Measurements from ENCODE around the gene LTC4S. TPM values are rescaled to one million over a fixed set of nuclear protein-coding genes. Genes with fewer than 3 reads are reported as not detected.
A peak's percentile ranks its signal among the peaks of the same experiment; 100 is the strongest.

LTC4S gene
- total and polyA plus RNA-seq, 2 experiments from 2014 or later, result 5.8 to 10.1 TPM

DNA sequence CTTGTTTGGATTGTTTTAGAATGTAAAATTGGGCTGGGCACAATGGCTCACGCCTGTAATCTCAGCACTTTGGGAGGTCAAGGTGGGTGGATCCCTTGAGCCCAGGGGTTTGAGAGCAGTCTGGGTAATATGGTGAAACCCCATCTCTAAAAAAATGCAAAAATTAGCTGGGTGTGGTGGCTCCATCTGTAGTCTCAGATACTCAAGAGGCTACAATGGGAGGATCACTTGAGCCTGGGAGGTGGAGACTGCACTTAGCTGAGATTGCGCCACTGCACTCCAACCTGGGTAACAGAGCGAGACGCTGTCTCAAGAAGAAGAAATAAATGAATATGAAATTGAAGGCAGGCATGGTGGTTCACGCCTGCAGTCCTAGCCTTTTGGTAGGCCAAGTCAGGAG is 39.8 kb upstream of the LTC4S start:
- peak overlapping the region; percentile 73; the same call in 1 of the 2 replicates for H3K27ac ChIP-seq (ENCODE audit: low read depth)
- no peaks in the 10 kb centered on the region for H3K9me2 ChIP-seq (ENCODE audit: insufficient read depth)
- H3K27me3 ChIP-seq (ENCODE audit: insufficient read depth), result no peaks in the 10 kb centered on the region
- TF ChIP-seq CREB1 (CRISPR knock-in tag; IDR thresholded peaks at IDR 0.05; ENCODE audit: low read depth) (no peak), NANOG (IDR thresholded peaks at IDR 0.05; ENCODE audit: borderline replicate concordance) (no peak), POLR2AphosphoS5 (IDR thresholded peaks at IDR 0.05; ENCODE audit: low read depth) (no peak), ZNF114 (CRISPR knock-in tag; IDR thresholded peaks at IDR 0.05) (no peak), JUNB (IDR thresholded peaks at IDR 0.05; ENCODE audit: unreplicated experiment) (no peak), ZNF331 (CRISPR knock-in tag; IDR thresholded peaks at IDR 0.05; ENCODE audit: low read depth) (no peak), EZH2phosphoT487 (IDR thresholded peaks at IDR 0.05; ENCODE audit: unreplicated experiment) (no peak), STAT1 (IDR thresholded peaks at IDR 0.05; ENCODE audit: unreplicated experiment) (no peak), EZH2 (IDR thresholded peaks at IDR 0.05; ENCODE audit: low read depth, unreplicated experiment) (no peak)
- TF ChIP-seq, protein P1, sequence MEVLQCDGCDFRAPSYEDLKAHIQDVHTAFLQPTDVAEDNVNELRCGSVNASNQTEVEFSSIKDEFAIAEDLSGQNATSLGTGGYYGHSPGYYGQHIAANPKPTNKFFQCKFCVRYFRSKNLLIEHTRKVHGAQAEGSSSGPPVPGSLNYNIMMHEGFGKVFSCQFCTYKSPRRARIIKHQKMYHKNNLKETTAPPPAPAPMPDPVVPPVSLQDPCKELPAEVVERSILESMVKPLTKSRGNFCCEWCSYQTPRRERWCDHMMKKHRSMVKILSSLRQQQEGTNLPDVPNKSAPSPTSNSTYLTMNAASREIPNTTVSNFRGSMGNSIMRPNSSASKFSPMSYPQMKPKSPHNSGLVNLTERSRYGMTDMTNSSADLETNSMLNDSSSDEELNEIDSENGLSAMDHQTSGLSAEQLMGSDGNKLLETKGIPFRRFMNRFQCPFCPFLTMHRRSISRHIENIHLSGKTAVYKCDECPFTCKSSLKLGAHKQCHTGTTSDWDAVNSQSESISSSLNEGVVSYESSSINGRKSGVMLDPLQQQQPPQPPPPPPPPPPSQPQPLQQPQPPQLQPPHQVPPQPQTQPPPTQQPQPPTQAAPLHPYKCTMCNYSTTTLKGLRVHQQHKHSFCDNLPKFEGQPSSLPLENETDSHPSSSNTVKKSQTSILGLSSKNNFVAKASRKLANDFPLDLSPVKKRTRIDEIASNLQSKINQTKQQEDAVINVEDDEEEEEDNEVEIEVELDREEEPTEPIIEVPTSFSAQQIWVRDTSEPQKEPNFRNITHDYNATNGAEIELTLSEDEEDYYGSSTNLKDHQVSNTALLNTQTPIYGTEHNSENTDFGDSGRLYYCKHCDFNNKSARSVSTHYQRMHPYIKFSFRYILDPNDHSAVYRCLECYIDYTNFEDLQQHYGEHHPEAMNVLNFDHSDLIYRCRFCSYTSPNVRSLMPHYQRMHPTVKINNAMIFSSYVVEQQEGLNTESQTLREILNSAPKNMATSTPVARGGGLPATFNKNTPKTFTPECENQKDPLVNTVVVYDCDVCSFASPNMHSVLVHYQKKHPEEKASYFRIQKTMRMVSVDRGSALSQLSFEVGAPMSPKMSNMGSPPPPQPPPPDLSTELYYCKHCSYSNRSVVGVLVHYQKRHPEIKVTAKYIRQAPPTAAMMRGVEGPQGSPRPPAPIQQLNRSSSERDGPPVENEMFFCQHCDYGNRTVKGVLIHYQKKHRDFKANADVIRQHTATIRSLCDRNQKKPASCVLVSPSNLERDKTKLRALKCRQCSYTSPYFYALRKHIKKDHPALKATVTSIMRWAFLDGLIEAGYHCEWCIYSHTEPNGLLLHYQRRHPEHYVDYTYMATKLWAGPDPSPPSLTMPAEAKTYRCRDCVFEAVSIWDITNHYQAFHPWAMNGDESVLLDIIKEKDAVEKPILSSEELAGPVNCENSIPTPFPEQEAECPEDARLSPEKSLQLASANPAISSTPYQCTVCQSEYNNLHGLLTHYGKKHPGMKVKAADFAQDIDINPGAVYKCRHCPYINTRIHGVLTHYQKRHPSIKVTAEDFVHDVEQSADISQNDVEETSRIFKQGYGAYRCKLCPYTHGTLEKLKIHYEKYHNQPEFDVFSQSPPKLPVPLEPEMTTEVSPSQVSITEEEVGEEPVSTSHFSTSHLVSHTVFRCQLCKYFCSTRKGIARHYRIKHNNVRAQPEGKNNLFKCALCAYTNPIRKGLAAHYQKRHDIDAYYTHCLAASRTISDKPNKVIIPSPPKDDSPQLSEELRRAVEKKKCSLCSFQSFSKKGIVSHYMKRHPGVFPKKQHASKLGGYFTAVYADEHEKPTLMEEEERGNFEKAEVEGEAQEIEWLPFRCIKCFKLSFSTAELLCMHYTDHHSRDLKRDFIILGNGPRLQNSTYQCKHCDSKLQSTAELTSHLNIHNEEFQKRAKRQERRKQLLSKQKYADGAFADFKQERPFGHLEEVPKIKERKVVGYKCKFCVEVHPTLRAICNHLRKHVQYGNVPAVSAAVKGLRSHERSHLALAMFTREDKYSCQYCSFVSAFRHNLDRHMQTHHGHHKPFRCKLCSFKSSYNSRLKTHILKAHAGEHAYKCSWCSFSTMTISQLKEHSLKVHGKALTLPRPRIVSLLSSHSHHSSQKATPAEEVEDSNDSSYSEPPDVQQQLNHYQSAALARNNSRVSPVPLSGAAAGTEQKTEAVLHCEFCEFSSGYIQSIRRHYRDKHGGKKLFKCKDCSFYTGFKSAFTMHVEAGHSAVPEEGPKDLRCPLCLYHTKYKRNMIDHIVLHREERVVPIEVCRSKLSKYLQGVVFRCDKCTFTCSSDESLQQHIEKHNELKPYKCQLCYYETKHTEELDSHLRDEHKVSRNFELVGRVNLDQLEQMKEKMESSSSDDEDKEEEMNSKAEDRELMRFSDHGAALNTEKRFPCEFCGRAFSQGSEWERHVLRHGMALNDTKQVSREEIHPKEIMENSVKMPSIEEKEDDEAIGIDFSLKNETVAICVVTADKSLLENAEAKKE (CRISPR knock-in tag; IDR thresholded peaks at IDR 0.05), result no peak
- TF ChIP-seq, protein P2, sequence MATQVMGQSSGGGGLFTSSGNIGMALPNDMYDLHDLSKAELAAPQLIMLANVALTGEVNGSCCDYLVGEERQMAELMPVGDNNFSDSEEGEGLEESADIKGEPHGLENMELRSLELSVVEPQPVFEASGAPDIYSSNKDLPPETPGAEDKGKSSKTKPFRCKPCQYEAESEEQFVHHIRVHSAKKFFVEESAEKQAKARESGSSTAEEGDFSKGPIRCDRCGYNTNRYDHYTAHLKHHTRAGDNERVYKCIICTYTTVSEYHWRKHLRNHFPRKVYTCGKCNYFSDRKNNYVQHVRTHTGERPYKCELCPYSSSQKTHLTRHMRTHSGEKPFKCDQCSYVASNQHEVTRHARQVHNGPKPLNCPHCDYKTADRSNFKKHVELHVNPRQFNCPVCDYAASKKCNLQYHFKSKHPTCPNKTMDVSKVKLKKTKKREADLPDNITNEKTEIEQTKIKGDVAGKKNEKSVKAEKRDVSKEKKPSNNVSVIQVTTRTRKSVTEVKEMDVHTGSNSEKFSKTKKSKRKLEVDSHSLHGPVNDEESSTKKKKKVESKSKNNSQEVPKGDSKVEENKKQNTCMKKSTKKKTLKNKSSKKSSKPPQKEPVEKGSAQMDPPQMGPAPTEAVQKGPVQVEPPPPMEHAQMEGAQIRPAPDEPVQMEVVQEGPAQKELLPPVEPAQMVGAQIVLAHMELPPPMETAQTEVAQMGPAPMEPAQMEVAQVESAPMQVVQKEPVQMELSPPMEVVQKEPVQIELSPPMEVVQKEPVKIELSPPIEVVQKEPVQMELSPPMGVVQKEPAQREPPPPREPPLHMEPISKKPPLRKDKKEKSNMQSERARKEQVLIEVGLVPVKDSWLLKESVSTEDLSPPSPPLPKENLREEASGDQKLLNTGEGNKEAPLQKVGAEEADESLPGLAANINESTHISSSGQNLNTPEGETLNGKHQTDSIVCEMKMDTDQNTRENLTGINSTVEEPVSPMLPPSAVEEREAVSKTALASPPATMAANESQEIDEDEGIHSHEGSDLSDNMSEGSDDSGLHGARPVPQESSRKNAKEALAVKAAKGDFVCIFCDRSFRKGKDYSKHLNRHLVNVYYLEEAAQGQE (IDR thresholded peaks at IDR 0.05; ENCODE audit: unreplicated experiment), result no peak
- TF ChIP-seq, protein P3, sequence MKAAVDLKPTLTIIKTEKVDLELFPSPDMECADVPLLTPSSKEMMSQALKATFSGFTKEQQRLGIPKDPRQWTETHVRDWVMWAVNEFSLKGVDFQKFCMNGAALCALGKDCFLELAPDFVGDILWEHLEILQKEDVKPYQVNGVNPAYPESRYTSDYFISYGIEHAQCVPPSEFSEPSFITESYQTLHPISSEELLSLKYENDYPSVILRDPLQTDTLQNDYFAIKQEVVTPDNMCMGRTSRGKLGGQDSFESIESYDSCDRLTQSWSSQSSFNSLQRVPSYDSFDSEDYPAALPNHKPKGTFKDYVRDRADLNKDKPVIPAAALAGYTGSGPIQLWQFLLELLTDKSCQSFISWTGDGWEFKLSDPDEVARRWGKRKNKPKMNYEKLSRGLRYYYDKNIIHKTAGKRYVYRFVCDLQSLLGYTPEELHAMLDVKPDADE (IDR thresholded peaks at IDR 0.05), result no peak
- TF ChIP-seq, protein P4, sequence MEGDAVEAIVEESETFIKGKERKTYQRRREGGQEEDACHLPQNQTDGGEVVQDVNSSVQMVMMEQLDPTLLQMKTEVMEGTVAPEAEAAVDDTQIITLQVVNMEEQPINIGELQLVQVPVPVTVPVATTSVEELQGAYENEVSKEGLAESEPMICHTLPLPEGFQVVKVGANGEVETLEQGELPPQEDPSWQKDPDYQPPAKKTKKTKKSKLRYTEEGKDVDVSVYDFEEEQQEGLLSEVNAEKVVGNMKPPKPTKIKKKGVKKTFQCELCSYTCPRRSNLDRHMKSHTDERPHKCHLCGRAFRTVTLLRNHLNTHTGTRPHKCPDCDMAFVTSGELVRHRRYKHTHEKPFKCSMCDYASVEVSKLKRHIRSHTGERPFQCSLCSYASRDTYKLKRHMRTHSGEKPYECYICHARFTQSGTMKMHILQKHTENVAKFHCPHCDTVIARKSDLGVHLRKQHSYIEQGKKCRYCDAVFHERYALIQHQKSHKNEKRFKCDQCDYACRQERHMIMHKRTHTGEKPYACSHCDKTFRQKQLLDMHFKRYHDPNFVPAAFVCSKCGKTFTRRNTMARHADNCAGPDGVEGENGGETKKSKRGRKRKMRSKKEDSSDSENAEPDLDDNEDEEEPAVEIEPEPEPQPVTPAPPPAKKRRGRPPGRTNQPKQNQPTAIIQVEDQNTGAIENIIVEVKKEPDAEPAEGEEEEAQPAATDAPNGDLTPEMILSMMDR (conservative IDR thresholded peaks at IDR 0.05; ENCODE audit: low read depth in 2 of 2), result no peak
- H3K4me3 ChIP-seq, result no peak overlapping the region
- H4K20me1 ChIP-seq (replicated peaks; ENCODE audit: insufficient read depth), result peaks cover 45% of the 10 kb centered on the region
- no peak overlapping the region for H2AFZ ChIP-seq
- H3K4me1 Mint-ChIP-seq, result peaks cover 26% of the 10 kb centered on the region
- peaks cover 13% of the 10 kb centered on the region; the same call in 1 of the 2 replicates for H3F3A ChIP-seq (replicated peaks; ENCODE audit: low read depth)
- 0 out of 2 replicates have a peak, but pooled peaks cover under 1% of the 10 kb centered on the region for H3K36me3 ChIP-seq (ENCODE audit: insufficient read depth)
- peaks cover 19% of the 10 kb centered on the region for H3K4me1 ChIP-seq (ENCODE audit: insufficient read depth)
- H3K9me3 Mint-ChIP-seq, result no peaks in the 10 kb centered on the region
- peak; percentile 13; the same call in 2 of the 3 replicates for ATAC-seq
- peaks cover 8% of the 10 kb centered on the region for H3K36me3 Mint-ChIP-seq (ENCODE audit: low read depth)
- peaks cover 98% of the 10 kb centered on the region for H3K79me2 ChIP-seq (replicated peaks; ENCODE audit: insufficient read depth)
- no peak overlapping the region for H3K4me3 Mint-ChIP-seq
- H3K27me3 Mint-ChIP-seq (ENCODE audit: insufficient read depth, low read depth, poor library complexity), result peaks cover 4% of the 10 kb centered on the region
- no peak for DNase-seq (ENCODE audit: low spot score)
- no peak overlapping the region for H3K27ac Mint-ChIP-seq
- H3K4me2 ChIP-seq, result peak overlapping the region; percentile 15; the same call in 1 of the 2 replicates
